A549 (cell line): ENCODE results near the gene FBXW9. TPM values are rescaled to one million over a fixed set of nuclear protein-coding genes. Genes with fewer than 3 reads are reported as not detected.

Experiments
- ATAC-seq, 2 experiments: fragments of 200-7000 bp in 1 of 2; fragments of >200 bp in 1 of 2; cut with Nextera tagmentation in 1 of 2; cut with Tn5 transposase in 1 of 2; 3 replicates each; pipeline versions ENCODE4 v1.8.0 to v1.9.1; 2018 to 2020; ENCODE audit warnings: mild to moderate bottlenecking in 1 of 2, moderate library complexity in 1 of 2
- CTCF ChIA-PET: fragments of 300-600 bp; sonication (Branson Sonifier 250); formaldehyde crosslinking; extraction: SDS; loops from one replicate; lab custom pipeline; 2021; ENCODE audit warnings: antibody characterized with exemption, inconsistent platforms; lab: Yijun Ruan, JAX
- POLR2A ChIA-PET: fragments of 350-600 bp; formaldehyde crosslinking; extraction: SDS; loops from one replicate; lab custom pipeline; 2021; ENCODE audit warnings: antibody characterized with exemption, inconsistent platforms; lab: Yijun Ruan, JAX
- DNase-seq, 2 experiments: peaks; one replicate each; pipeline versions ENCODE4 v3.0.0 to v3.0.0-alpha.2; 2011 to 2016; ENCODE audit warnings: low read depth in 1 of 2, low spot score in 1 of 2
- FAIRE-seq: peaks from 2 replicates; lab custom pipeline; 2011; peaks lifted over from hg19 to GRCh38; lab: Jason Lieb, UNC
- H3K27ac ChIP-seq, 2 experiments: fragments of >200 bp; sonication (Bioruptor Twin); formaldehyde crosslinking; 3 replicates each; pipeline ENCODE4 v1.5.1; 2016 to 2017
- H3K4me1 ChIP-seq: fragments of >200 bp; sonication (Bioruptor Twin); formaldehyde crosslinking; 3 replicates; pipeline ENCODE4 v1.6.1; 2016
- H3K4me2 ChIP-seq: fragments of >200 bp; sonication (Bioruptor Twin); formaldehyde crosslinking; 3 replicates; pipeline ENCODE4 v1.6.1; 2016
- H3K4me3 ChIP-seq: fragments of >200 bp; sonication (Bioruptor Twin); formaldehyde crosslinking; 3 replicates; pipeline ENCODE4 v1.5.1; 2016
- H3K9me3 ChIP-seq: fragments of >200 bp; sonication (Bioruptor Twin); formaldehyde crosslinking; 3 replicates; pipeline ENCODE4 v1.6.1; 2016
- FOSB ChIP-seq: fragments of 250-450 bp; sonication (Bioruptor Pico); IDR thresholded peaks from 2 replicates; pipeline ENCODE4 v1.5.0; 2020; ENCODE audit warnings: mild to moderate bottlenecking, moderate library complexity
- HEYL ChIP-seq: fragments of 250-450 bp; sonication (Bioruptor Pico); IDR thresholded peaks from 2 replicates; pipeline ENCODE4 v1.8.0; 2021; ENCODE audit warnings: mild to moderate bottlenecking, moderate library complexity
- HOXB13 ChIP-seq: fragments of 250-450 bp; sonication (Bioruptor Pico); IDR thresholded peaks from 2 replicates; pipeline ENCODE4 v1.5.0; 2020; ENCODE audit warnings: low read depth, mild to moderate bottlenecking, moderate library complexity
- KDM5A ChIP-seq: fragments of 200-600 bp; sonication (generic); IDR thresholded peaks from 2 replicates; pipeline ENCODE4 v1.6.1; 2016; ENCODE audit warnings: antibody characterized with exemption, mild to moderate bottlenecking
- MAFK ChIP-seq: fragments of 450-650 bp; IDR thresholded peaks from 2 replicates; pipeline ENCODE4 v1.6.1; 2014; ENCODE audit not compliant: partially characterized antibody
- NR3C1 ChIP-seq: fragments of >200 bp; sonication (Bioruptor Twin); formaldehyde crosslinking; IDR thresholded peaks from 3 replicates; pipeline ENCODE4 v1.6.1; 2017
- PHF8 ChIP-seq: fragments of 200-600 bp; sonication (generic); IDR thresholded peaks from 2 replicates; pipeline ENCODE4 v1.6.1; 2016; ENCODE audit warnings: low read depth, mild to moderate bottlenecking, antibody characterized with exemption, moderate library complexity, borderline replicate concordance
- POLR2AphosphoS2 ChIP-seq: conservative IDR thresholded peaks from 2 replicates; pipeline ENCODE4 v1.6.1; 2012; ENCODE audit warnings: low read length, improper control_type of control experiment, inconsistent platforms
- RAD21 ChIP-seq, 2 experiments: fragments of >200 bp in 1 of 2; sonication (Bioruptor Twin) in 1 of 2; formaldehyde crosslinking in 1 of 2; IDR thresholded peaks in 1 of 2; conservative IDR thresholded peaks in 1 of 2; 2 replicates in 1 of 2; 3 replicates in 1 of 2; pipeline ENCODE4 v1.6.1; 2012 to 2018; ENCODE audit warnings: inconsistent platforms in 1 of 2
- RARB ChIP-seq: fragments of 250-450 bp; sonication (Bioruptor Pico); IDR thresholded peaks from 2 replicates; pipeline ENCODE4 v1.8.0; 2021; ENCODE audit warnings: mild to moderate bottlenecking, moderate library complexity
- RFX5 ChIP-seq: fragments of 450-650 bp; IDR thresholded peaks from 2 replicates; pipeline ENCODE4 v1.7.1; 2014; ENCODE audit warnings: antibody characterized with exemption, mild to moderate bottlenecking, moderate library complexity
- RNF2 ChIP-seq: fragments of 200-600 bp; sonication (generic); IDR thresholded peaks from 2 replicates; pipeline ENCODE4 v1.6.1; 2016; ENCODE audit warnings: low read depth, mild to moderate bottlenecking, antibody characterized with exemption, moderate library complexity, borderline replicate concordance
- SMC3 ChIP-seq: fragments of >200 bp; sonication (Bioruptor Twin); formaldehyde crosslinking; IDR thresholded peaks from 3 replicates; pipeline ENCODE4 v1.6.1; 2018; ENCODE audit warnings: inconsistent platforms
- TP53 ChIP-seq: fragments of 250-450 bp; sonication (Bioruptor Pico); IDR thresholded peaks from 2 replicates; pipeline ENCODE4 v1.5.0; 2021; ENCODE audit warnings: mild to moderate bottlenecking, moderate library complexity
- ZC3H11A ChIP-seq: fragments of 450-650 bp; IDR thresholded peaks from 2 replicates; pipeline ENCODE4 v1.6.1; 2014; ENCODE audit warnings: antibody characterized with exemption, mild to moderate bottlenecking
- WGBS: methylation state at CpG from one replicate; pipeline ENCODE4 v1.1.6; 2017; ENCODE audit errors: missing lambda C conversion rate; 5-methylcytosine and 5-hydroxymethylcytosine counted together
- polyA plus RNA-seq, 4 experiments: library from polyadenylated mRNA; depleted of rRNA in 3 of 4; stranded (reverse); fragments of >200 nt; fragmentation: RNase III in 1 of 4; extraction: RNeasy Plus Mini Kit Qiagen cat#74134 plus additional on column Dnase treatment in 1 of 4; gene quantifications; 2 replicates in 3 of 4; 3 replicates in 1 of 4; pipeline ENCODE4 v1.2.3, GENCODE V29; 2011 to 2017
- TF ChIP-seq, protein P1 (sequence below): fragments of 200-600 bp; sonication (generic); IDR thresholded peaks from 2 replicates; pipeline ENCODE4 v1.6.1; 2016; ENCODE audit warnings: antibody characterized with exemption, mild to moderate bottlenecking, moderate library complexity
- TF ChIP-seq, protein P2 (sequence below): IDR thresholded peaks from 2 replicates; pipeline ENCODE4 v1.6.1; 2012
- TF ChIP-seq, protein P3 (sequence below): IDR thresholded peaks from 2 replicates; pipeline ENCODE4 v1.6.1; 2012; ENCODE audit warnings: low read depth, borderline replicate concordance
- TF ChIP-seq, protein P4 (sequence below): IDR thresholded peaks from 2 replicates; pipeline ENCODE4 v1.6.1; 2012
- TF ChIP-seq, protein P5 (sequence below): fragments of >200 bp; sonication (Bioruptor Twin); formaldehyde crosslinking; IDR thresholded peaks from 2 replicates; pipeline ENCODE4 v1.6.1; 2016

Gene FBXW9
- polyA plus RNA-seq, 2 of the 4 experiments (the other 2 are of a cell fraction), result 5.7 to 8.0 TPM

DNA sequence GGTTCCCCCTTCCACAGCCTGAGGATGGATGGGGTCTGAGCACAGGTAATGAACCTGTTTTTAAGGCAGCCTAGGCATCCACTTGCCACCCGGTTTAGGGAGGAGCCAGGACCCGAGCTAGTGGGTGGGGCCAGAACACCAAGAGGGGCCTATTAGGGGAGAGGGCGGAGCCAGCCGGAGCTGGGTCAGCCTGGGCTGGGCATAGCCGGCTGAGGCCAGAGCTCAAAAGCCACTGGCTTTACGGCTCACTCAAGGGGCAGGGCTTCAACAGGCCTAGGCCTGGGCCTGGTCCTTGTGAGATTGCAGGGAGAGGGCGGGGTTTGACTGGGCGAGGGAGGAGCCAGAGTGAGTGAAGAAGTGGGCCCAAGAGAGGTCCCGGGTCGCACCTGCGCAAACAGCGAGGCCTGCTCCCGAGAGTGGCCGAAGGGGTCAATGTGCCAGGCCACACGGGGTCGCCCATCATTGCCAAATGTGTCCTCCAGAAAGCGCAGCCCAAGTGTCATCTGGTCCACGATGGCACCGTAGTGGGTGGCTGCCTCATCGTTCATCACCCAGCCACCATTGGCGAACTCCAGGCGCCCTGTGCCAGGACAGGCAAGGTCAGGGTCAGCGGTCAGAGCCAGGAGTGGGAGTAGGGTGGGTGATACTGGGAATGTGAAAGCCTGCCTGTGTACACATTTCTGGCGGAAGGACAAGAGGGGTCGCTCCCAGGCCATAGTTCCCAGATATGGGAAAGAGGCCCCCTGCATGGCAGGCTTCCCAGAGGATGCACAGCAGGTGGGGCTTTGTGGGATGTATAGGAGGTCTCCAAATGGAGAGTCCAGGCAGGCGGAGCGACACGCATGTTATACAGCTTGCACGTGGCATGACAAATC lies 31.8 kb downstream of the FBXW9 start (continued):
- TF ChIP-seq, protein P1, sequence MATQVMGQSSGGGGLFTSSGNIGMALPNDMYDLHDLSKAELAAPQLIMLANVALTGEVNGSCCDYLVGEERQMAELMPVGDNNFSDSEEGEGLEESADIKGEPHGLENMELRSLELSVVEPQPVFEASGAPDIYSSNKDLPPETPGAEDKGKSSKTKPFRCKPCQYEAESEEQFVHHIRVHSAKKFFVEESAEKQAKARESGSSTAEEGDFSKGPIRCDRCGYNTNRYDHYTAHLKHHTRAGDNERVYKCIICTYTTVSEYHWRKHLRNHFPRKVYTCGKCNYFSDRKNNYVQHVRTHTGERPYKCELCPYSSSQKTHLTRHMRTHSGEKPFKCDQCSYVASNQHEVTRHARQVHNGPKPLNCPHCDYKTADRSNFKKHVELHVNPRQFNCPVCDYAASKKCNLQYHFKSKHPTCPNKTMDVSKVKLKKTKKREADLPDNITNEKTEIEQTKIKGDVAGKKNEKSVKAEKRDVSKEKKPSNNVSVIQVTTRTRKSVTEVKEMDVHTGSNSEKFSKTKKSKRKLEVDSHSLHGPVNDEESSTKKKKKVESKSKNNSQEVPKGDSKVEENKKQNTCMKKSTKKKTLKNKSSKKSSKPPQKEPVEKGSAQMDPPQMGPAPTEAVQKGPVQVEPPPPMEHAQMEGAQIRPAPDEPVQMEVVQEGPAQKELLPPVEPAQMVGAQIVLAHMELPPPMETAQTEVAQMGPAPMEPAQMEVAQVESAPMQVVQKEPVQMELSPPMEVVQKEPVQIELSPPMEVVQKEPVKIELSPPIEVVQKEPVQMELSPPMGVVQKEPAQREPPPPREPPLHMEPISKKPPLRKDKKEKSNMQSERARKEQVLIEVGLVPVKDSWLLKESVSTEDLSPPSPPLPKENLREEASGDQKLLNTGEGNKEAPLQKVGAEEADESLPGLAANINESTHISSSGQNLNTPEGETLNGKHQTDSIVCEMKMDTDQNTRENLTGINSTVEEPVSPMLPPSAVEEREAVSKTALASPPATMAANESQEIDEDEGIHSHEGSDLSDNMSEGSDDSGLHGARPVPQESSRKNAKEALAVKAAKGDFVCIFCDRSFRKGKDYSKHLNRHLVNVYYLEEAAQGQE, result no peak
- no peak for TF ChIP-seq HEYL

DNA sequence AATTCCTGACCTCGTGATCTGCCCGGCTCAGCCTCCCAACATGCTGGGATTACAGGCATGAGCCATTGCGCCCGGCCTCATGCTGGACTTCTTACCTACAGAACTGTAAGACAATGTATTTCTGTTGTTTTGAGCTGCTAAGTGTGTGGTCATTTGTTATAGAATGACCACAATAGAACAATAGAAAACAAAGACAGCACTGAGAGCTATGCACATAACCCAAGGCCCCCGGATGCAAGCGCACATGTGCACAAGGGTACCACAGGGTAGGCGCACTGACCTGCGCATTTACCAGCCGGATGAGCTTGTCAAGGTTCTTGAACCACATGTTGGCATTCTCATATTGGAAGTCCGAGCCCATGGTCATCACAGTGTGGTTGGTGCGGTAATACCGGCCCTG lies 35.5 kb downstream of the FBXW9 start:
- no peaks in the 10 kb centered on the region for H3K9me3 ChIP-seq
- H3K4me1 ChIP-seq, result no peaks in the 10 kb centered on the region
- no peak for FAIRE-seq
- no peak overlapping the region for H3K27ac ChIP-seq
- DNase-seq, result no peak
- TF ChIP-seq NR3C1, result no peak
- TF ChIP-seq PHF8, result no peak
- TF ChIP-seq, protein P2, sequence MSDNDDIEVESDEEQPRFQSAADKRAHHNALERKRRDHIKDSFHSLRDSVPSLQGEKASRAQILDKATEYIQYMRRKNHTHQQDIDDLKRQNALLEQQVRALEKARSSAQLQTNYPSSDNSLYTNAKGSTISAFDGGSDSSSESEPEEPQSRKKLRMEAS, result no peak
- TF ChIP-seq SMC3, result no peak
- ChIA-PET CTCF (no interaction called here), POLR2A (no interaction called here)
- no peak for ATAC-seq
- H3K4me2 ChIP-seq, result no peak overlapping the region
- 88% methylated on average over 12 of the region's 12 CpGs for WGBS
- no peak overlapping the region for H3K4me3 ChIP-seq

DNA sequence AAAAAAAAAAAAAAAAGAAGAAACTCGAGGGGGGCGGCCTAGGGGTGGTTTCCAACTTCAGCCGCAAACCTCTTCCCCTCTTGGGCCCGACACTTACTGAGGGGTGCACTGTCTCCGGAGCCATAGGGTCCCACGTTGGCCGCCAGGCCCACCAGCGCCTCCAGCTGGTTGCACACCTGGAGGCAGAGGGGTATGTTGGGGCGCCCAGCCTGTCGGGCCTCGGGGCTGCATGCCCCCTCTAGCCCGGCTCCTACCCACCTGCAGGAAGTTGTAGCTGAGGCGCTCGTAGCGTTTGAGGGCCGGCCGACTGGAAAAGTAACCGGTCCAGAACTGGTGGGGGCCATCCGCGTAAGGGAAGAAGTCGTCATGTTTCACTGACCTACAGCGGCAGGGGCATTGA lies 38.5 kb downstream of the FBXW9 start:
- no peak for FAIRE-seq

DNA sequence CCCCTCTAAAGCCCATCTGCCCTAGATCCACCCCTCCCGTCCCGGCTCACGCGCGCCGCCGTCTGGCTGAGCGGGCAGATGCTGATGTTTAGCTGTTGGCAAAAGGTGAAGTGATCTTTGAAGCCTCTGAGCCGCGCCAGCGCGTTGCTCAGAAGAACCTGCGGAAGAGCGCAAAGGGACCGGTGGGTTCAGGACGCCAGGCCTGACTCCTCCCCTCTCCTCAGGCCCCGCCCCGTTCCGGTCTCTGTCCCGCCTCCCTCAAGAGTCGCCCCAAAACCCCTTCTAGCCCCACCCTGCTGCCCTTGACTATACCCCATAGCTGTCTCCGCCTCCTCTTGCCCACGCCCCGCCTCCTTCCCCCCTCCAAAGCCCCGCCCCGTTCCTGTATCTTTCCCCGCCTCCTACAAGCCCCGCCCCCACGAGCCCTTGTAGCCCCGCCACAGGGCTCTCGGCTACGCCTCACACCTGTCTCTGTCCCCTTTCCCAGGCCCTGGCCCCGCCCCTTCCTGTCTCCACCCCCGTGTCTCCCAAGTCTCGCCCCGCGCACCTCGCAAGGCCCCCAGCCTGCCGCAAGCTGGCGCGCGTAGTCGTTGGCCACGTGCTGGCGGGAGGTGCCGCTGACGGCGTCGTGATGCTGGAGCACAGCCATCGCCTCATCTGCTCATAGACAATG lies 39.4 kb downstream of the FBXW9 start:
- ChIA-PET CTCF (interaction anchor here (1.2 kb wide), 1 partner anchor 16 kb away, joined by 5 read pairs; no protein-coding TSS in a partner anchor), POLR2A (no interaction called here)
- Histone ChIP-seq H3K27ac (no peak overlapping the region), H3K4me2 (no peak overlapping the region), H3K9me3 (no peaks in the 10 kb centered on the region), H3K4me1 (no peaks in the 10 kb centered on the region), H3K4me3 (no peak overlapping the region)
- DNase-seq, result no peak
- no peak for FAIRE-seq
- WGBS, result 96% methylated on average over 27 of the region's 50 CpGs
- ATAC-seq, result no peak; a peak in 1 of 6 replicates
- TF ChIP-seq TP53 (CRISPR knock-in tag) (no peak), RFX5 (no peak), POLR2AphosphoS2 (no peak), RAD21 (conservative IDR thresholded peaks at IDR 0.05 in 1 of 2, IDR thresholded peaks at IDR 0.05 in 1 of 2) (no peak), KDM5A (no peak), ZC3H11A (no peak), MAFK (no peak), RARB (CRISPR knock-in tag) (no peak)
- TF ChIP-seq, protein P1, result no peak
- TF ChIP-seq, protein P3, sequence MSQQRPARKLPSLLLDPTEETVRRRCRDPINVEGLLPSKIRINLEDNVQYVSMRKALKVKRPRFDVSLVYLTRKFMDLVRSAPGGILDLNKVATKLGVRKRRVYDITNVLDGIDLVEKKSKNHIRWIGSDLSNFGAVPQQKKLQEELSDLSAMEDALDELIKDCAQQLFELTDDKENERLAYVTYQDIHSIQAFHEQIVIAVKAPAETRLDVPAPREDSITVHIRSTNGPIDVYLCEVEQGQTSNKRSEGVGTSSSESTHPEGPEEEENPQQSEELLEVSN, result no peak

More for the DNA sequence above, 38.5 kb downstream of the FBXW9 start:
- Histone ChIP-seq H3K4me3 (no peak overlapping the region), H3K4me2 (no peak overlapping the region), H3K27ac (no peak overlapping the region), H3K4me1 (no peaks in the 10 kb centered on the region), H3K9me3 (no peaks in the 10 kb centered on the region)
- 92% methylated on average over 19 of the region's 22 CpGs for WGBS
- ChIA-PET POLR2A (no interaction called here), CTCF (interaction anchor here (1.2 kb wide), 1 partner anchor 15 kb away, joined by 5 read pairs; no protein-coding TSS in a partner anchor)
- DNase-seq, result no peak
- no peak for ATAC-seq
- no peak for TF ChIP-seq HOXB13 (CRISPR knock-in tag)
- TF ChIP-seq FOSB (CRISPR knock-in tag), result no peak
- TF ChIP-seq, protein P4, sequence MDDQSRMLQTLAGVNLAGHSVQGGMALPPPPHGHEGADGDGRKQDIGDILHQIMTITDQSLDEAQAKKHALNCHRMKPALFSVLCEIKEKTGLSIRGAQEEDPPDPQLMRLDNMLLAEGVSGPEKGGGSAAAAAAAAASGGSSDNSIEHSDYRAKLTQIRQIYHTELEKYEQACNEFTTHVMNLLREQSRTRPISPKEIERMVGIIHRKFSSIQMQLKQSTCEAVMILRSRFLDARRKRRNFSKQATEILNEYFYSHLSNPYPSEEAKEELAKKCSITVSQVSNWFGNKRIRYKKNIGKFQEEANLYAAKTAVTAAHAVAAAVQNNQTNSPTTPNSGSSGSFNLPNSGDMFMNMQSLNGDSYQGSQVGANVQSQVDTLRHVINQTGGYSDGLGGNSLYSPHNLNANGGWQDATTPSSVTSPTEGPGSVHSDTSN, result no peak
- TF ChIP-seq RNF2, result no peak
- TF ChIP-seq, protein P5, sequence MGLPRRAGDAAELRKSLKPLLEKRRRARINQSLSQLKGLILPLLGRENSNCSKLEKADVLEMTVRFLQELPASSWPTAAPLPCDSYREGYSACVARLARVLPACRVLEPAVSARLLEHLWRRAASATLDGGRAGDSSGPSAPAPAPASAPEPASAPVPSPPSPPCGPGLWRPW, result no peak
- no peak for TF ChIP-seq POLR2AphosphoS2
